ENCODE measurements around the gene RPL27. TPM values are rescaled to one million over a fixed set of nuclear protein-coding genes. Genes with fewer than 3 reads are reported as not detected.

RPL27 gene
- total and polyA plus RNA-seq, 2 of the 13 experiments (the other 11 are each of a cell fraction or from before 2014, with no cell fraction given), result 1,585 to 5,840 TPM

- TF ChIP-seq LRRFIP1 (CRISPR knock-in tag; conservative IDR thresholded peaks at IDR 0.05) (peak; percentile 63; the same call in 1 of the 2 replicates), RFX3 (CRISPR knock-in tag; IDR thresholded peaks at IDR 0.05) (no peak), ZBTB4 (CRISPR knock-in tag; IDR thresholded peaks at IDR 0.05; ENCODE audit: borderline replicate concordance) (peak; percentile 99; the same call in 1 of the 2 replicates), ZBTB40 (IDR thresholded peaks at IDR 0.05) (peak; percentile 100), ZBTB40 (CRISPR knock-in tag; IDR thresholded peaks at IDR 0.05) (peak; percentile 100), HOXA5 (CRISPR knock-in tag; IDR thresholded peaks at IDR 0.05) (peak; percentile 97), ZNF567 (CRISPR knock-in tag; IDR thresholded peaks at IDR 0.05; ENCODE audit: borderline replicate concordance) (no peak; the same call in none of the 2 replicates), KLF6 (CRISPR knock-in tag; IDR thresholded peaks at IDR 0.05) (peak; percentile 96), RBFOX2 (IDR thresholded peaks at IDR 0.05; ENCODE audit: low read depth, low read length) (peak; percentile 90), TRIM24 (CRISPR knock-in tag; IDR thresholded peaks at IDR 0.05) (no peak), ZMYM3 (CRISPR knock-in tag; IDR thresholded peaks at IDR 0.05) (peak; percentile 86), NFATC3 (CRISPR knock-in tag; IDR thresholded peaks at IDR 0.05) (0 out of 2 replicates have a peak, but pooled peaks have one; percentile 47), RFX1 (IDR thresholded peaks at IDR 0.05) (no peak), HIVEP1 (CRISPR knock-in tag; IDR thresholded peaks at IDR 0.05) (peak; percentile 84)
Measured at GRCh38 chr17:42997984-42998938, at the start of gene RPL27 (continued).

All from HepG2 (cell line).